NCI-H69 (cell line): ENCODE results near the gene TTC33.
"Not testable (repeated sequence)": the region's sequence is repeated elsewhere in the genome, so short reads cannot be mapped to it uniquely, and the experiment has no call there.

Experiments used
- DNase-seq: peaks from one replicate; lab custom pipeline; 2025; lab: John Stamatoyannopoulos, UW

Gene TTC33

DNA sequence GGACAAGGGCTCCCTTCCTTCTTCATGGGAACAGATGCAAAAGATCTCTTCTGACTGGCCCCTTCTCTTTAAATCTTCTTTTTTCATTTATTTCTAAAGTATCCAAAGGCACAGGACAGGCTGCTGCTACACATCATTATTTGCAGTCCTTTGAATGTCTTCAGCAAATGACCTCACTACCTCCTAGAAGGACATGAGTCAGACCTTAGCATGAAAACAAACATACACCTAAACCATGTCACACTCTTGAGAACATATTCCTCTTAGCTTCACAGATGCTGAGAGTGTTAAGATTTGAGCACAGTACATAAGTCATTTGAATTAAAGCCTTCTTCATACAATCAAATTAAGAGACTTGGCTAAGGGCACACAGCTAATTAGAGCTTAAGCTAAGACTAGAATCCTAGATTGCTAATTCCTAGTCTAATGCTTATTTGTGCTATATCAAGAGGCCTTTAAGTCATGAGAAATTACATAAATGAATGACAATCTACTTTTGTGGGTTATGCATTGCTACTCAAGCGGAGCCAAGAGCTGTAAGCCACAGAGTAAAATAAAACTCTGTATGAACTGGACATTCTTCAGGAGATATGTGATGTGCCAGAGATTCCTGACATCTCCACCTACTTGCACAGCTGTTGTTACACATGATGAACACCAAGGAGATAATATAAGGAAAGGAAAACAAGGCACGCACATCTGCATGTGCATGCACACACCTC, 185.2 kb downstream of the TTC33 start:
- DNase-seq, result no peak

DNA sequence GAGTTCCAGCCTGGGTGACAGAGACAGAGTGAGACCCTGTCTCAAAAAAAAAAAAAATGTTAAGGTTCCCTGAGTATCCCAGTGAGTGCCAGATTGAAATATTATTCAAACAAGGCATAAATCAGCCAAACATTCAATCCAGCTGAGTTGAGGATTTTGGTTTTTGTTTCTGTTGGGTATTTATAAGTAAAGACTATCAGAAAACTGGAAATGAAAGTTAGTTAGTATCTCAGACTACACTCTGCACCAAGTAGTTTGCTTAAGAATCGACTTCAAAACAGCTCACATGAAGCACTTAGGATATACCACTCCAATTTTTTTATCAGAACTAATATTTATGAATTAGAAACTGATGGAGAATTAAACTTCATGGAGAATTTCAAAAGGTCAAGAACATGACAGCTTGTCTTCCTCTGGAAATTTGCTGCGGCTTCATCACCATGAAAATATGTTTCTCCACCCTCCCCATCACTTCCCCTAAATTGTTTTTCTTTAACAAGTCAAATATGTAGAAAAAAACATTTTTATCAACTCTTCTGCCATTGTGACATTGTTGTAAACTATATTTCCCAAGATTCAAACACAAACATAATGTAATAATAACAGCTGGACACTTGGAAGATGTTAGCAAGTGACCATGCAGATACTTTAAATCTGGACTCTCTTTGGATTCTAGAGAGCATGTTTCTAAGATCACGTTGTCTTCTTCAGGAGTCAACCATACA, 186.1 kb downstream of the TTC33 start:
- no peak for DNase-seq

DNA sequence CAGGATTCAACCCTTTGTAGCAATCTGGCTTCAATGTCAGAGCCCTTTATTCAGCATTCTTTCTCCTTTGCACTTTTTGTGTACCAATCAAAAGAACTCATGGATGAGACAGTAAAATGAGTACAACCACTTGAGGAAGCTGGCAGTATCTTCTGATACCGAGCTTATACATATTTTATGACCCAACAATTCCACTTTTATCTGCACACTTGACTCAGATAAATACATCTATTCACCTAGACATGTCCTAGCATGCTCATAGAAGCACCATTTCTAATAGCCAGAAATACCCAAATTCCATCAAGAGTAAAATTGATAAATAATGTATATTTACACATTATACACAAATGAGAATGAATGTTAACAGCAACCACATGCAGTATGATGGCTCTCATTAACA, 187.2 kb downstream of the TTC33 start:
- no peak for DNase-seq

DNA sequence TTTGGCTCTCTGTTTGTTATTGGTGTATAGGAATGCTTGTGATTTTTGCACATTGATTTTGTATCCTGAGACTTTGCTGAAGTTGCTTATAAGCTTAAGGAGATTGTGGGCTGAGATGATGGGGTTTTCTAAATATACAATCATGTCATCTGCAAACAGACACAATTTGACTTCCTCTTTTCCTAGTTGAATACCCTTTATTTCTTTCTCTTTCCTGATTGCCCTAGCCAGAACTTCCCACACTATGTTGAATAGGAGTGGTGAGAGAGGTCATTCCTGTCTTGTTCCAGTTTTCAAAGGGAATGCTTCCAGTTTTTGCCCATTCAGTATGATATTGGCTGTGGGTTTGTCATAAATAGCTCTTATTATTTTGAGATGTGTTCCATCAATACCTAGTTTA, 192.6 kb downstream of the TTC33 start:
- not testable (repeated sequence) for DNase-seq

DNA sequence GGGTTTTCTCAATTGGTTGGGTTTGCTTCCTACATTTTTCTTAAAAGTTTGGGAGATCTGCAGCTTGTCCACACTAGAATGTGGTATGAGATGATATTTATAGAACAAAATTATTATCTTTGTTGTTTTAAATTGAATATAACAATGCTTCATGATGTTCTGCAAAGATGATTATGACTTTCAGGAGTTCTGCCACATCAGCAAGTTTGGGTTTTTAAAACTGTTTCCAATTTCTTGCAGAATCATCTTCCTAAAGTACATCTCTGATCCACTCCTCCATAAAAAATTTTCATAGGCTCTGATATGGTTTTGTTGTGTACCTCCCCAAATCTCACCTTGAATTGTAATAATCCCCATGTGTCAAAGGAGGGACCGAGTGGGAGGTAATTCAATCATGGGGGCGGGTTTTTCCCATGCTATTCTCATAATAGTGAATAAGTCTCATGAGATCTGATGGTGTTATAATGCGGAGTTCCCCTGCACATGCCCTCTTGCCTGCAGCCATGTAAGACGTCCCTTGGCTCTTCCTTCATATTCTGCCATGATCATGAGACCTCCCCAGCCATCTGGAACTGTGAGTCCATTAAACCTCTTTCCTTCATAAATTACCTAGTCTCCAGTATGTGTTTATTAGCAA, 195.2 kb downstream of the TTC33 start:
- DNase-seq, result no peak

DNA sequence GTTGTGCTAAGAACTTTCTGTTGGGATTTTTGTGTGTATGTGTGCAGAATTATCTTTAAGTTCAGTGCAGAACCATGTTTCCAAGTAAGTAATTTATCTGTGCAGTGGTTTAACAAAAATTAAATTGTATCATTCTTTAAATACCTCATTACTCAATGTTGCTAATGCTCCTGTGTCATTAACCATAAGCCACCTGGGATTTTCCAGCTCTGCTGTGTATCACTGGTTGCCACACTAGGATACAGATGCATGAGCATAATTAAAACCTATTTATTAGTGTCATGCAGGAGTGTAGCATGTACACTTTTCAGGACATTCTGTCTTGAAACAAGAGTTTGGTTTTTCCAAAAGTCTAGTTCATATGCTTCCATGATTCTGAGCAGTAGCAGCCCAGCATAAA, 196.5 kb downstream of the TTC33 start:
- no peak for DNase-seq

DNA sequence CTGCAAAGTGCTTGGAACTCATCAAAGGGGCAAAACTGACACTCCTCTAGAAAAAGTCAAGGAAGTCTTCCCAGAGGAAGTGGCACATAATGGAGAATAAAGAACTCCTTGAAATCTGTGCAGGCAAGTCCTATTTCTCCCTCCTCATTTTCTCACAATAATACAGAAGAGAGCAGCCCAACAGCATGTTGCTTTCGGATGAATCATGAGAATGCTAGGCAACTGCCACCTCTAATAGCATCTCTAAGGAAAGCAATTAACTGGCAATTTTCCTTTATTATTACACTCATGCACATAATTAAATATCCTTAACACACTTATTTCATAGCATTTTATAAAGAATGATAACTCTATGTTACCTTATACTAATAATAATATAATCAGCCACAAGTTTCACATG, 198.3 kb downstream of the TTC33 start:
- no peak for DNase-seq

DNA sequence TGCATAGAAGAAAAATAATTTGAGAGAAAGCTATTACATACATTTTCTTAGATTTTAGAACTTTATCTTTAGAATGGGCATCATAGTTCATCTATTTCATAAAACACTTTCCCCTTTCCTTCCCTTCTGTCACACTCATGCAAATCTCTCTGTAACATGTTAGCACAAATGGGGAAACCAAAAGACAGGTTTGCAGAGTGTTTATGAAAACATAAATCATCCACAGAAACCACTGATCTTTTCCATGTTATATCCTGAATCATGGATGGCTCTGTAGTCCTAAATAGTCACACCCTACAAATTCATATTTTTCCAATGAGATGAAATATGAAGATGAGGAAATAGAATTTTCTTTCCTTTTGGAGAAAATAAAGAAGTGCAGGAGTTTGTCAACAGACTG, 198.9 kb downstream of the TTC33 start:
- DNase-seq, result no peak

DNA sequence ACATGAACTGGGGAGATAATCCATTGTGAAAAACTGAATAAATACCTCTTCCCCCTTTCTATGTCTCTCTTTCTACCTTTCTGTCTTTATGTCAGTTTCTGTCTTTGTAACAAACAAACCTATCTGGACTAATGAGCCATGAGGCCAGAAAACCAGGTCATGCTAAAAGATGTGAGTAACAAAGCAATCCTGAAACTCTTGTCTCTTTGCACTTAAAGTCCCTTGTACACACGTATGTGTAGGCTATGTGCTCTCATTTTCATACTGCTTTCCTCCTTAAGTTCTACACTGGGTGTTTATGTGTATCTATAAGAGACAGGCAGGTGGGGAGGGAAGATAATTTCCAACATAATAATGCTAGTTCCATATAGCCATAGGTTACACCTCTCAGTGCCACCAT, 199.9 kb downstream of the TTC33 start:
- DNase-seq, result no peak

DNA sequence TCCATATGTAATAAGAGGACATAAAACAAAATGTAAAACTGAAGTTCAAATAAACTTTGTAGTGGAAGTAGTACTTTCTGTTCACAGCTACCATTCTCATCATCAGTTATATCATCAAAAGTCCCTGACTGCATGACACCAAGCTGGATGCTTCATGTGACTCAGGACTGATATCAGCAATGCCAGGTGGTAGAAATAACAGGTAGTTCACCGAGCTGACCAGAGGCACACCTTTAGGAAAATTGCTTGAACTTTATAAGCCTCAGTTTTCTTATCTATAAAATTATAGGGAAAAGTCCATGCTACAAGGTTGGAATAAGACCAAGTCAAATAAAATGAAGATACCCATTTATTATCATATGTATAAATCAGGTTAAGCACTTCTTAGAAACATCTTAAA, 200.9 kb downstream of the TTC33 start:
- DNase-seq, result no peak

DNA sequence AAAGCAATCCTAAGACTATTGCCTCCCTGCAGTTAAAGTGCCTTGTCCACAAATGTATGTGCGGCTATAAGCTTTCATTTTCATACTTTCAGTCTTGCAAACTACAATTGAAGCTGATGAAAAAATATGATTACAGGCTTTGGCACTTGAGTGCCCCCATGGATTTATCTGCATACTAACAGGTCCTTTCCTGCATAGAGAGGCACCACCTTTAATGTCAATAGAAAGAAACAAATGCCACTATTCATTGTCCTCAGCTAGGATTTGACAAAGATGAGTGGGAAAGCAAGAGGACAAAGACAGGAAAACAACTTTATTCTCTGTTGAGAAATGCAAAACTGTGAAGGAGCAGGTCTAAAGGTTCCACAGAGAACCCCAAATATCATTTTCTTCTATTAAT, 201.7 kb downstream of the TTC33 start:
- no peak for DNase-seq

DNA sequence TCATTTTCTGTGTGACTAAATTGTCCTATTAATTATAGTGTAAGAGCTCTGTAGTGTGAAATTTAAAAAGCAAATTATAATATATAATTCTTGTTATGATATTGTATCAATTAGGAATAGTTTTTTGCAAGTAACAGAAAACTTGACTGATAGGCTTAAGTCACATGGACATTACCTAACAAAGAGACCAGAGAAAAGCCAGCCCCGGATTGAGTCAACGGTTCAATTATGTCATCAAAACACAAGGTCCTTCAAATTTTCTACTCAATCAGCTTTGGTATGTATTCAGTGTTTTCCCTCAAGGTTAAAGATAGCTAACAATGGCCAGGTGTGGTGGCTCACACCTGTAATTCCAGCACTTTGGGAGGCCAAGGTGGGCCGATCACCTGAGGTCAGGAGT, 202.8 kb downstream of the TTC33 start:
- no peak for DNase-seq

DNA sequence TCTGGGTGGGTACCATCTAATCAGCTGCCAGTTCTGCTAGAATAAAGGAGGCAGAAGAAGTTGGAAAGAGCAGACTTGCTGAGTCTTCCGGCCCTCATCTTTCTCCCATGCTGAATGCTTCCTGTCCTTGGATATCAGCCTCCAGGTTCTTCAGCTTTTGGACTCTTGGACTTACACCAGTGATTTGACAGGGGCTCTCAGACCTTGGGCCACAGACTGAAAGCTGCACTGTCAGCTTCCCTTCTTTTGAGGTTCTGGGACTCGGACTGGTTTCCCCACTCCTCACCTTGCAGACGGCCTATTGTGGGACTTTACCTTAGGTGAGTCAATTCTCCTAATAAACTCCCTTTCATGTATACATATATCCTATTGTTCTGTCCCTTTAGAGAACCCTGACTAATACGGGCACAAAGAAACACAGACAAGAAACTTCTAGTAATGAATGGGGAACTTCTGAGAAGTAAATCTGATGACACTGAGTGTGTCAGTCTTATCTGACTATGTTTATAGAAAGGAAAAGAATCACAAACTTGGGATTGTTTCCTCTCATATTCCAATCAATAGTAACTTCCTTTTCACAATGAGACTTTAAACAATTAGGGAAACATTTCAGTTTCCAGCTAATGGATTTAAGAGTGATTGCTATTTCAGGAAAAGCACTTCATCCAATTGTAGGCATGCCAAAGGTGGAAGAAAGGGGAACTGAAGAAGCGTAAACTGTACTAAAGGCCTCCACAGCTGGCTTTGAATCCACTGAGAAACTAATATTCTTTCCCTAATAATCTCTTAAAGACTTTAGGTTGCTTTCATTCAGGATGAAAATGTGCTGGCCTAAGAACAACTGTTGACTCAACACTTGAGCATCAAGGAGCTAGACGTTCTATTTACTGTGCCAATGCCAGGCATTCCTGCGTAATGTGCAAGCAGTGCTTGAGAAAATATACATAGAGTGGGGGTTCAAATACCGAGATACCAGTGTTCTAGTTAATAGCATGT, 204.0 kb downstream of the TTC33 start:
- no peak for DNase-seq

DNA sequence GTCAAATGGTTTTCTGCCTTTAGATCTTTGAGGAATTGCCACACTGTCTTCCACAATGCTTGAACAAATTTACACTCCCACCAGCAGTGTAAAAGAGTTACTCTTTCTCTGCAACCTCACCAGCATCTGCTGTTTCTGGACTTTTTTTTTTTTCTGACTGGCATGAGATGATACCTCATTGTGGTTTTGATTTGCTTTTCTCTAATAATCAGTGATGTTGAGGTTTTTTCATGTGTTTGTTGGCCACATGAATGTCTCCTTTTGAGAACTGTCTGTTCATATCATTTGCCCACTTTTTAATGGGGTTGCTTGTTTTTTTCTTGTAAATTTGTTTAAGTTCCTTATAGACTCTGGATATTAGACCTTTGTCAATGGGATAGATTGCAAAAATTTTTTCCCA, 205.3 kb downstream of the TTC33 start:
- no peak for DNase-seq

DNA sequence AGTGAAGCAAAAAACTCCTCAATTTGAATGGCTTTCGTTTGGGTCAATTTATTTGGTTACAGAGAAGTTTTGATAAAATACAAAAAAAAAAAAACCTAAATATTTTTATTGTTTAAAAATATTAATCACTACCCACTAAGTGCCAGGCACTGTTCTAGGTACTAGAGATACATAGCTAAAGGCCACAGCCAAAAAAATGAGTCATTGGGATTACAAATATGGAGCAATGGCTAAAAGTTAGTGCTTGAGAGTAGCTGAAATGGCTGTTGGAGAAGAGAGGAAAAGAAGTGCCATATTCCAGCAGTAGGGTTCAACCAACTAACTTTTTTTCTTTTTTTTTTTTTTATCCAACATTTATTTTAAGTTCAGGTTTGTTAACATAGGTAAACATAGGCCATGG, 206.1 kb downstream of the TTC33 start:
- no peak for DNase-seq

DNA sequence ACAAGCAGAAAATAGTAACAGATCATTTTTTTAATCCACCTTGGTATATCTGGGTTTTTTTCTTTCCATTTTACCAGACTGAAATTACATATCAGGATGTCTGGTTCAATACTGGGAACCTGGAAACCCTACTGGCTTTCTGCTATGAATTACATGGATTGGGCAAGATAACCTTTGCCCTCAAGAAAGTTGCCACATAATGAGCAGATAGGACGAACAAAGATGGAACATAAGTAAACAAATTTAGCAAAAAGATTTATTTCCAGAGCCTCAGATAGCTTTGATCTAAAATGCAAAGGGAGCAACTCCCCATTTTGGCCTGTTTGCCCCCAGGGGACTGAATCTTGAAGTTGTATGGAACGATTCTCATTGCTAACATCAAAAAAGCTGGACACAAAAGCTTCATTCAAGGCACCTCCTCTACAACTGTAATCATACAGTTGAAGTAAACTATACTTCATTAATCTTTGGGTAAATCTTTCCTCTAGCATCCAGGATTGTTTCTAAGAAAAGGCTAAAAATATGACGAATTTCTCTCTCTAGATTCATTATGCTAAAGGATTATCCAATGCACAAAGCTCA, 207.7 kb downstream of the TTC33 start:
- DNase-seq, result no peak

DNA sequence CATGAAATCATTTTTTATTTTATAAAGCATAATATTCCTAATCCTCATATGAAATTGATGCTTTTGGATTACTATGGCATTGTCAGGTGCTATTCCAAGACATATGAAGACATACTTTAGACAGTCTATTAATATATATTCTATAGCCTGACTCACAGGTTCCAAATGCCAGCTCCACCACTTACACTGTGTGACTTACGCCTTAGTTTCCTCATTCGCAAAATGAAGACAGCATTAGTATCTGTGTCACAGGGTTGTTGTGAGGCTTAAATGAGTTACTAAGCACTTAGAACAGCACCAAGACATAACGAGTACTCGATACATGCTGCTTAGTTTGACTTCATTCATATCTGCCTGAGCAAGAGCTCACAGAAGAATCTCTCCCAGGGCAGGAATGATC, 208.2 kb downstream of the TTC33 start:
- no peak for DNase-seq

DNA sequence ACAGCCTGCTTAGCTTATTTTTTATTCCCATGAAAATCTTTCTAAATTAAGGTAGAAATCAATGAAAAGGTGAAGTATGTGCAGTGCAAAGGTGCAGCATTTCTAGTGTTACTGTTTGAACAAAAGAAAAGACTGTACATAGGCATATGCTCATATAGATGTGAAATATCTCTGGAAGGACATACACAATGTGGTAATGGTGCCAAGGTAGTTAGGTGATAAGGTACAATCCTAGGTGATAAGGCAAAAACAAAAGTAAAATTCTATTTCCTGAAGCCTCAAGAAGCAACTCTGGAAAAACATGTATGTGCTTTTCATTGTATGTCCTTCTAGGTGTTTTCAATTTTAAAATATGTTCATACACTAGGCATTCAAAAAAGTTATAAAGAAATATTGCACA, 215.5 kb downstream of the TTC33 start:
- DNase-seq, result no peak

DNA sequence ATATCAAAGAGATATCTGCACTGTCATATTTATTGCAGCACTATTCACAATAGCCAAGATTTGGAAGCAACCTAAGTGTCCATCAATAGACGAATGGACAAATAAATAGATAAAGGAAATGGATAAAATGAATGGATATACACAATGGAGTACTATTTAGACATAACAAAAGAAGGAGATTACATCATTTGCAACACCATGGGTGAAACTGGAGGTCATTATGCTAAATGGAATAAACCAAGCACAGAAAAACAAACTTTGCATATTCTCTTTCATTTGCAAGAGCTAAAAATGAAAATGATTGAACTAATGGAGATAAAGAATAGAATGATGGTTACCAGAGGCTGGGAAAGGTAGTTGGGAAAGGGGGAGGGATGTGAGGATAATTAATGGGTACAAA, 231.1 kb downstream of the TTC33 start:
- no peak for DNase-seq

DNA sequence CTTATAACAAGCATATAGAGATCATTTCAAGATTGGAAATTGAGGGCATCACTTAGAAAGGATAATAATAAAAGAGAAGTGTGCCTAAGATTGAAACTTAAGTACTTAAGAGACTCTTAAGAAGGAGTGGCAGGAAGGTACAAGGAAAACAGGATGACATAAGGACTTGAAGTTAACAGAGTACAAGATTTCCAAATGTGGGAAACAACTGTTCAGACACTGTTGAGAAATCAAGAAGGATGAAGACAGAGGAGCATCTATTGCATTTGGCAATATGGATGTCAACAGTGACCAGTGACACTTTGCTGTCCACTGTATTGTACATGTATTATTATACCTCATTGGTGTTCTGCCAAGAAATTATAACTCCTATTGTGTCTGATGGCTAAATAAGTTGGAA, 233.8 kb downstream of the TTC33 start:
- no peak for DNase-seq

DNA sequence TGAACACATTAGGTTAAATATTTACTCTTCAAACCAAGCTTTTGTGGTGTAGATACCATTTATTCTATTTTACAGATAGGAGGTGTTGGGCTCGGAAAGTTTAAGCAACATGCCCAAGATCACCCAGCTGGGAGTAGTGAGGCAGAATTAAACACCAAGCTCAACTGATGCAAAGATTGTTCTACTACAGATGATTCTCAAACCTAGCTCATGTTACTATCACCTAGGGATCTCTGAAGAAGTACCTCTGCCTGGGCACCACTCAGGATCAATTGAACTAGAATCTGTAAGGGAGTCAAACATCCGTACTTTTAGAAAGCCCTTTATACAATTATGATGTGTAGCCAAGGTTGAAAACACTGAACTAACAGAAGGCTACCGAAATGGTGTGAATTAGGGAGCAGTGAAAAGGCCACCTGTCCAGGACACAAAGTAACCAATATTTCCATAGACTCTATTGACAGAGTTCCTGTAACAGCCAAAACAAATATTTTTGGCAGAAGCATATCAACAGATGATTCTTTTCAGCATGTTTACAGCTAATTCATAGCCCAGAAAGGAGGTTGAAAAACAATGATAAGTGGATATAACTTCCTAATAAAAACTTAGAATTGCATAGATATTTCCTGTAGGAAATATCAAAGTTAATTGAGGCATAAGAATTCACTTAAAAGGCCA, 234.5 kb downstream of the TTC33 start:
- DNase-seq, result peak; percentile 4
